DND-41 (cell line): ENCODE measurements around the gene TNS1.

Experiments used
- ATAC-seq: fragments of 200-7000 bp; cut with Tn5 transposase; 3 replicates; pipeline ENCODE4 v1.9.1; 2021; ENCODE audit warnings: low read depth; ENCODE audit not compliant: insufficient read depth
- DNase-seq: peaks from one replicate; pipeline ENCODE4 v3.0.0-alpha.2; 2020
- H2AFZ ChIP-seq: 2 replicates; pipeline ENCODE4 v1.6.0; 2012; ENCODE audit warnings: low read depth, low read length
- H3K27ac ChIP-seq: 2 replicates; pipeline ENCODE4 v1.5.1; 2012; ENCODE audit warnings: low read length, inconsistent platforms
- H3K27me3 ChIP-seq: fragments of 200-600 bp; sonication (generic); 2 replicates; pipeline ENCODE4 v1.6.0; 2012; ENCODE audit warnings: low read length, mild to moderate bottlenecking, inconsistent platforms; ENCODE audit not compliant: insufficient read depth, poor library complexity
- H3K36me3 ChIP-seq: 2 replicates; pipeline ENCODE4 v1.5.1; 2012; ENCODE audit warnings: low read length, inconsistent platforms; ENCODE audit not compliant: insufficient read depth
- H3K4me1 ChIP-seq: 2 replicates; pipeline ENCODE4 v1.5.1; 2012; ENCODE audit warnings: mild to moderate bottlenecking, low read length; ENCODE audit not compliant: insufficient read depth
- H3K4me2 ChIP-seq: 2 replicates; pipeline ENCODE4 v1.6.0; 2012; ENCODE audit warnings: mild to moderate bottlenecking, moderate library complexity, low read length, inconsistent platforms; ENCODE audit not compliant: insufficient read depth
- H3K4me3 ChIP-seq, 2 experiments: fragments of 200-600 bp in 1 of 2; shearing (Covaris generic) in 1 of 2; 2 replicates each; pipeline ENCODE4 v1.5.1; 2012 to 2016; ENCODE audit warnings: inconsistent platforms in 2 of 2, low read length in 2 of 2, mild to moderate bottlenecking in 2 of 2, low read depth in 1 of 2, moderate library complexity in 1 of 2
- H3K79me2 ChIP-seq: 2 replicates; pipeline ENCODE4 v1.6.0; 2012; ENCODE audit warnings: low read length, inconsistent platforms; ENCODE audit not compliant: insufficient read depth
- H3K9ac ChIP-seq: 2 replicates; pipeline ENCODE4 v1.6.0; 2012; ENCODE audit warnings: low read depth, mild to moderate bottlenecking, inconsistent platforms, low read length, moderate library complexity
- H3K9me3 ChIP-seq: 2 replicates; pipeline ENCODE4 v1.5.1; 2012; ENCODE audit warnings: low read length, moderate library complexity, mild to moderate bottlenecking, inconsistent platforms; ENCODE audit not compliant: insufficient read depth, severe bottlenecking
- H4K20me1 ChIP-seq: 2 replicates; pipeline ENCODE4 v1.6.0; 2012; ENCODE audit warnings: low read length; ENCODE audit not compliant: insufficient read depth
- CTCF ChIP-seq: IDR thresholded peaks from 2 replicates; pipeline ENCODE4 v1.5.1; 2012; ENCODE audit warnings: borderline replicate concordance, low read length, moderate library complexity, mild to moderate bottlenecking; ENCODE audit not compliant: poor library complexity, severe bottlenecking; ENCODE audit errors: extremely low read depth
- EZH2 ChIP-seq: IDR thresholded peaks from 3 replicates; pipeline ENCODE4 v1.6.1; 2012; ENCODE audit warnings: borderline replicate concordance, low read depth, mild to moderate bottlenecking, moderate library complexity, low read length, inconsistent platforms; ENCODE audit not compliant: severe bottlenecking

TNS1 gene

DNA sequence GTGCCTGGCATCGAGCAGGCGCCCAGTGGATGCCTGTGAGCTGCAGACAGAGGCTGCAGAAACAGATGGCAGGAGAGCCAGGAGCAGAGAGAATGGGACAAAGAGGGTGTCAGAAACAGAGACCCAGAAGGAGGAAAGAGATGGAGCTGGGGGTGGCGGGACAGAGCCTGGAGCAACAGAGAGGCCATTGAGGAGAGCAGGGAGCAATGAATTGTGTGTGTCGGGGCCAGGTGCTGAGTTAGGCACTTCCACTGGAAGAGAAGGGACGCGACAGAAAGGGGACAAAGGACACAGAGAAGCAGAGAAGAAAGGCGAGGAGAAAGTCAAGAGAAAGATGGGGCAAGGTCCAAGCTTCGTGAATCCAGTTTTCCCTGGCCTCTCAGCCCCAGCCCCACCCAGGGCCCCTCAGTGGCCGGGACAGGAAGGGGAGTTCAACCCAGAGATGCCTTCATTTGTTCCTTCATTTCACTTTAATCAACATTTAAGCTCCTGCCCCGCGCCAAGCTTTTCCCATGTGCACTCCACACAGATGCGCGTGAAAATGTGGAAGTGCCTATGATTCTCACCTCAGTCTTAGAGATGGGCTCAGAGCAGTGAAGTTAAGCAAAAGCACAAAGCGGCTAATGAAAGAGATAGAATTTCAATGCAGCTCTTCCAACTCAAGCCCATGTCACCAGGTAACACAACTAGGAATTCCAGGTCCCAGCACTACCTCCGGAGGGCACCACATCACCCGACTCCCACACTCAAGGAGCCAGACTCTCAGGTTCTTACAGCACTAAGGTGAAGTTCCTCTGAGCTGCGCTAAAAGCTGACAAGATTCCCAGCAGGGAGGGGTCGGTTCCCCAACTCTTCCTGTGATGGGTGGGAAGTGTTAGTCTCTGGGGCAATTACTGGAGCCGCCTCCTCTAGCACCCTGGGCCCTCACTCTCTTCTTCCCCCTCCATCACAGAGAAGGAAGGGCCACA lies 55.1 kb downstream of the TNS1 start:
- Histone ChIP-seq H3K4me3 (no peak overlapping the region), H3K4me2 (no peak overlapping the region), H3K9me3 (no peaks in the 10 kb centered on the region), H3K4me1 (no peaks in the 10 kb centered on the region), H3K9ac (no peak overlapping the region), H4K20me1 (peaks cover 4% of the 10 kb centered on the region; the same call in 1 of the 2 replicates), H3K36me3 (no peaks in the 10 kb centered on the region), H3K27me3 (peaks cover 13% of the 10 kb centered on the region), H3K27ac (no peak overlapping the region), H2AFZ (no peak overlapping the region), H3K79me2 (no peaks in the 10 kb centered on the region)
- no peak for DNase-seq
- no peak for TF ChIP-seq CTCF
- no peak for TF ChIP-seq EZH2
- no peak for ATAC-seq

DNA sequence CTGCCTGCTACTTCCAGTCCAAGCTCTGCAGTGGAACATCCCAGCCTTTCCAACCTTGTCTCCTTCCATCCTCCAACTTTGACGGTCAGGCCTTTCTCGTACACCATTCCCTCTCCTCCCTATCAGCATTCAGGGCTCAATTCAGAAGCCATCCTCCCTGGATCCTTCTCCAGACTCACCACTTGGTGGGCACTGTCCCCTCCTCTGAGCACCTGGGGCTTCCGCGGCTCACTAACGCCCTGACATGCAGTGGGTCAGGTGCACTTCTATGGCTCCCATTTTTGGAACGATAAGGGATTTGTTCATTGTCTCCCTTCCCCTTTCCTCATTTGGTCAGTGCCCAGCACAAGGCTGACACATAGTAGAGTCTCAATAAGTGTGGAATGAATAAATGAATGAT lies 56.7 kb downstream of the TNS1 start:
- no peak for DNase-seq

GRCh38 chr2:217945530-217945929 lies 57.3 kb downstream of the TNS1 start:
- DNase-seq (no peak), ATAC-seq (no peak)
- Histone ChIP-seq H3K27me3 (peaks cover 10% of the 10 kb centered on the region), H3K4me1 (no peaks in the 10 kb centered on the region), H3K27ac (no peak overlapping the region), H3K9ac (no peak overlapping the region), H3K36me3 (no peaks in the 10 kb centered on the region), H4K20me1 (peaks cover 4% of the 10 kb centered on the region; the same call in 1 of the 2 replicates), H2AFZ (no peak overlapping the region), H3K4me2 (no peak overlapping the region), H3K9me3 (no peaks in the 10 kb centered on the region), H3K79me2 (no peaks in the 10 kb centered on the region), H3K4me3 (no peak overlapping the region)
- TF ChIP-seq EZH2 (no peak), CTCF (no peak)

More for the DNA sequence above, 56.7 kb downstream of the TNS1 start:
- Histone ChIP-seq H3K79me2 (no peaks in the 10 kb centered on the region), H3K36me3 (no peaks in the 10 kb centered on the region), H3K9ac (no peak overlapping the region), H4K20me1 (peaks cover 4% of the 10 kb centered on the region; the same call in 1 of the 2 replicates), H3K4me3 (no peak overlapping the region), H2AFZ (no peak overlapping the region), H3K27me3 (peaks cover 10% of the 10 kb centered on the region), H3K9me3 (no peaks in the 10 kb centered on the region), H3K27ac (no peak overlapping the region), H3K4me2 (no peak overlapping the region), H3K4me1 (no peaks in the 10 kb centered on the region)
- TF ChIP-seq CTCF (no peak), EZH2 (no peak)
- no peak for ATAC-seq
